GM19025 (cell line): Measurements from ENCODE around the gene ZFPL1.

Experiments used
- ATAC-seq: cut with Tn5 transposase; IDR thresholded peaks from one replicate; pipeline ENCODE4 v1.9.1; 2021; ENCODE audit warnings: mild to moderate bottlenecking, low read depth, moderate library complexity; ENCODE audit not compliant: unreplicated experiment

The ZFPL1 gene

DNA sequence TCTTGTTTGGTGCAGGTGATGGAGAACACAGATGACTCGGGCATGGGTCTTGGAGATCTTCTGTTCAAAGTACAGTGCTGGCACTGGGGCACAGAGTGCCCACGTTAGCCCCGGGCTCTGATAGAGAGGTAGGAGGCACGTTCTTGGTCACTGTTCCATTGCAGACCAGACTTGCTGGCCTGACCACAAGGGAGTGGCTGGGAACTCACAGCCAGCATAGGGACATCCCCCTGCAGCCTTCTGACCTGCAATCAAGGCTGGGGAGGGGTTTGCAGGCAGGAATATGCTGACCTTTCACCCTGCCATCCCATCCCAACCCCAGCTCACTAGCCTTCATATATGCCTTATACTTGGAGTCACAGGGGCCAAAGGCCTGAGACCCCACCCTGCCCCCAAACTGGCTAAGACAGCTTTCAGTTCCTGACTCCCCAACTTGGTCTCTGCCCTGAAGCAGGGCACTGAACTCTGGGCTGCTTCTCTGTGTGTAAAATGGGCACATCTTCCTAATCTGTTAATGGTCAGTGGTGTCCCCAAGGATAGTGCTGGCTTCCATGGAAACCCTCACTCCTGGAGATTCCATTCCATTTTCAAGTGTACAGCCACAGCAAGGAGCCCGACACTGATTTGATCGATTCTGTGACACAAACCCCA is 42.7 kb downstream of the ZFPL1 start:
- ATAC-seq = no peak

DNA sequence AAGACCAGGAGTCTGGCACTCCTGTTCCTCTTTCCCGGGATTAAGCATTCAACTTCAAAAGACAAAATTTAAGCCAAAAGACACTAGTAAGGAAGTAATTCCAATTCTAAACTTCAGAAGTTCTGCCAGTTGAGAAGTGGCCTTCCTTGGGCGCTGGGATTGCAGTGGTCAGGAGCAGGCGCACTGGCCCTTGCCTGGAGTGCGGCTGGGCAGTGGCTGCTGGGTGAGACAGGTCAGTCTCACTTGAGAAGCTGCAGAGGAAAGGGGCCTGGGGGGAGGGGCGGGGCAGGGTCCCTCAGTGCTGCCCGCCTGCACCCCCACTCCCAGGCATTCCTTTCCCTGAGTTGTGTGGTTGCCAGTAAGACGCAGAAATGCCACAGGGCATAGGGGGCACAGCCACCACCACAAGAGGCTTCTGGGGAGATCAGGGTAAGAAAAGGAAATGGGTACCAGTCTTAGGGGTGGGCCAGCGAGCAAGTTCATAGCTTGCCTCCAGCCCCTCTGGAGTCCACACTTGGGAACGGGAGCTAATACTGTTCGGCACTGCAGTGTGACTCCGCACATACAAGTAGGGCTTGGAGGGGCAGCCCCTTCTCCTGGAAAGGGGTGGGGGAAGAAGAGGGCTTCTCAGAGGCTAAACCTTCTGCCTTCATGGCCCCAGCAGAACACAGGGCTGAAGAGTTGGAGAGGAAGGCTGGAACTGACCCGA is 43.6 kb downstream of the ZFPL1 start:
- ATAC-seq = no peak

DNA sequence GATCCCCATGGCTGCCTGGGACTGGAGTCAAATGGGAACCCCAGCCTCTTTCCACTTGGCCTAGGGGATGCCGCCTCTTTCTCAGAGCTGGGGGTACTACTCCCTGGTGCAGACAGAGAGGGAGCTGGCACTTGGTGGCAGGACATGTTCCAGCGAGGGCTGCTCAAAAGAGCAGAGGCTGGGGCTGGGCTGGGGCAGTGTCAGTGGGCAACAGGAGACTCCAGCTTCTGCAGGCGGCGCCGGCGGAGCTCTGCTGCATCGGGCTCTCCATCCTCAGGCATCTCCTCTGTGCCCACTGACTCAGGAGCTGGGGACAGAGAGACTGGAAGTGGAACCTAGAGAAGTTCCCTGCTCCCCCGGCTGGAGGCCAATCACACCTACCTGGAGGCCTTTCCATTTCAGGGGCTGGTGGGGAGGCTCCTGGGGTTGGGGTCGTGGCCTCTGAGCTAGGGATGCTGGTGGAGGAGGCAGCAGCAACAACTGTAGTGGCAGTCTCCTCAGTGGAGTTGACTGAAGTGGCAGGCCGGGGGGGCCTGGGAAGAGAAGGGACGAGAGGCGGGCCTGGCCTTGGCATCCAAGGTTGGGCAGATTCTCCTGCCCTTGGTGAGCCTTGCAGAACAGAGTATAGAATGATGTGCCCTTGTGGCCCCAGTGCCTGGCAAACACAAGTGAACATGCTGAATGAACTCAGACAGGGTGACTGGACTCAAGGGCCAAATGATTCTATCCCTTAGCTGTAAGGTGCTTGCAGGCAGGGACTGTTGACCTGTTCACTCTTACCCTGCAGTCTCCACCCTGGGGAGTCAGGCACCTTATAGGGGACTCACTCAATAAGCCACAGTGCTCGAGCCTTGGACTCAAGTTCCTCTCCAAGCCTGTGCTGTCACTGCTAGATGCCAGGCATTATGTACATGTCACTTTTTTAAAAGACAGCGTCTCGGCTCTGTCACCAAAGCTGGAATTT is 44.4 kb downstream of the ZFPL1 start:
- no peak for ATAC-seq

DNA sequence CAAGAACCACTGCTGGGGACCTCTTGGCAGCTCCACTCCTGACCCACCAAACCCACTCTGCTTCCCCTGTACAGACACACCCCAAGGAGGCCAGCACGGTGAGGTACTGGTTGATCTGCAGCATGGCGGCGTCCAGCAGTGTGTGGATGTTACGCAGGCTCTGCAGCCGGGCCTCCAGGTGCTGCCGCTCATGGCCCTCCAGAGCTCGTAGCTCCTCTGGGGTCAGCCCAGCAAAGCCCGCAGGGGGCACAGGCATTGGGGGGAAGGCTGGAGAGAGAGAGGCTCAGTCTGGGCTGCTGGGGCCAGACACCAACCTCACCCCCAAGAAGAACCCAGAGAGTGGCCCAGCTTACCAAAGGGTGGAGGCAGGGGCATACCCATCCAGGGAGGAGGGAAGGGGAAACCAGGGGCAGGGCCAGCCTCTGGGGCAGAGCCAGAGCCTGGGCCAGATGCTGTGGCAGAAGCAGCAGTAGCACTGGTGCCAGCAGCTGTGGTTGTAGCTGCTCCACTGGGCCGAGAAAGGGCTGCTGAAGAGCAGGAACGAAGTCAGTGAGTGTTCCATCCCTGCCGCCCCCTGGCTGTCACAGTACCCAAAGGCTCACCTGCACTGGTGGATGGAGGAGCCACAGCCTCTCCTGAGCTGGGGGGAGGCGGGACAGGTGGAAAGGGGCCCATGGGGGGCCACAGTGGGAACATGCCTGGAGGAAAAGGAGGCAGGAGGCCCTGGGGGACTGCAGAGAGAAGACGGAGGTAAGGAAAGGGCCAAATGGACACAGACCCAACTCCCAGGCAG is 45.8 kb downstream of the ZFPL1 start:
- ATAC-seq = no peak

DNA sequence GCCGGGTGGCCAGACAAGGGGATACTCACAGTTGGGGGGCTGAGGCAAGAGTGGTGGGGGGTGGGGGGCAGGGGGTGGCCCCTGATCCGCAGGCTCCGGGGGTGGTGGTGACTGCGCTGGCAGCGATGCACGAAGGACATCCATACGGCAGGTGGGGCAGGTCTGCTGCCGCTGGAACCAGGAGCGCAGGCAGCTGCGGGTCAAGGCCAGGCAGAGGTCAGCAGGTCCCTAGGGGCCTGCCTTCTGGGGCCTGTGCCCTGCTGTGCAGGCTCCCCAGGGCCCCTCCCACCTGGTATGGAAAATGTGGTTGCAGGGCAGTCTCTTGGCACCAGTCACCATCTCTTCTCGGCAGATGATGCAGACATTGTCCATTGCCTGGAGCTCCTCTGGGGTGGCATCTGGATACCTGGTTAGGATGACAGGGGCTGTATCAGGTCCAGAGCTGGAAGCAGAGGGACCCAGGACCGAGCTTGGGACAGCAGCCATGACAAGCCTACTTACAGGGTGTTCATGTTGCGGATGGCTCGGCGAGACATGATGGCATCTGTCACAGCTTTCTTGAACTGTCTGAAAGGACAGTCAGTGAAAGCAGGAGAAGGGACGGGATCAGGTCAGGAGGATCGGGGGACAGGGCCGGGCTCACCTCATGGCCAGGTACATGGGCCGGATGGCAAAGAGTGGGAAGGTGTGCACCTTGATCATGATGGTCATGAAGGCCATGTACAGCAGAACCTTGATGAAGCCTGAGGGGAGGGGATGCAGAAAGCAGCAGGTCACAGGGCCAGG is 46.8 kb downstream of the ZFPL1 start:
- ATAC-seq = no peak

DNA sequence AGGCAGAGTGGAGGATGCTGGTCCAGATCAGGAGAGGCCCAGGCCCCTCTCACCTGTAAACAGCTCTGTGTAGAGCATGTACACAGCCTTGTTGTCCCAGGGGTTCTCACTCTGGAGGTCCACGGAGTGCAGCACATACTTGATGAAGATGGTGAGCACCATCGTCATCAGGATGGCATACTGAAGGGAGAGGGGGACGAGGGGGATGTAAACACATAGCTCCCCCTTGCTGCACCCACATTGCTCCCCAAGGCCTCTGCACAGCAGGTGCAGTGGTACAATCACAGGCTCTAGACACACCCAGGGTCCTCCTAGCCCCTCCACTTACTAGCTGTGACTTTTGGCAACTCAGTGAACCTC is 47.4 kb downstream of the ZFPL1 start:
- no peak for ATAC-seq

DNA sequence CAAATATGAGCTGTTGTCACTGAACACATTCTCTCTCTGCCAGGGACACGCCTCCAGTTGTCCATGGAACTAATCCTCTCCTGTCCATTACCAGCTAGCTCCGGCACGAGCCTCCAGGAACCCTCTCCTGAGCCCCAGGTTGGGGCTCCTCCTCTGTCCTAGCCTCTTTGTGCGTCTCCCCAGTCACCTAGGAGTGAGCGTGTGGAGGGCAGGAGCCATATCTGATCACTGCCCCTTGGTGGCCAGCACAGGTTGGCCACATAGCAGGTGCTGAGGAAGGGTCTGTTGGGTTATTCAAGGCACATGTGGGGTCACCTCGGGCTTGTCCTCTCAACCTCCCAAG is 47.8 kb downstream of the ZFPL1 start:
- ATAC-seq = no peak

DNA sequence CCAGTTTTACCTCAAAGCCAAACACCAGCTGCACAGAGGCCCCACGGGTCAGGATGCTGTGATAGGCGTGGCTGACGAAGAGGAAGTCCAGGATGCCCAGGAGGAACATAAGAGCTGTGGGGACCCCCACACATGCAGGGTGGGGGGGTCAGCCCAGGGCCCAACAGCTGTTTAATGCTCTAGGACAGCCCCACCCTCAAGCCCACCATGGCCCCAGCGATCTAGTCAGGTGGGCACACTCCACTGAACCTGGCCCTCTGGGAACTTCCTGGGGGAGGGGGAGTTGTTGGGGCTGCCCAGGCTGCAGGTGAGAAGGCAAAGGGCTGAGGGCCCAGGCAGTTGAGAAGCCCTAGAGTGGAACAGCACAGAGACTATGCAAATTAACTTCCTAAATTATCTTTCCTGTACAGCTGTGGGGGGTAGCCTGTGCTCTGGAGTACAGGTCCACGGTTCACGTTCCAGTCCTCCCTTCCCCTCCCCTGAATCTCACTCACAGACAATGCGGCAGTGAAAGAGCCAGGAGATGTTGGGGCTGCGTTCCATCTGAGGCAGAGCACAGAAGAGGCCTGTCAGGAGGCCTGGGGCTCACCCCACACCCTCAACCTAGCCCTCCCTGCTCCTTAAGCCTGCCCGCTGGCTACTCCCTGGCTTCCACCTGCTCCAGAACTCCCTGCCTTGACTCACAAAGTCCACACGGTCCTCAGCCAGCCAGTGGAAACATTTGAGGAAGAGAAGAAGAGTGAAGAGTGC is 48.4 kb downstream of the ZFPL1 start:
- peak; percentile 29 for ATAC-seq

DNA sequence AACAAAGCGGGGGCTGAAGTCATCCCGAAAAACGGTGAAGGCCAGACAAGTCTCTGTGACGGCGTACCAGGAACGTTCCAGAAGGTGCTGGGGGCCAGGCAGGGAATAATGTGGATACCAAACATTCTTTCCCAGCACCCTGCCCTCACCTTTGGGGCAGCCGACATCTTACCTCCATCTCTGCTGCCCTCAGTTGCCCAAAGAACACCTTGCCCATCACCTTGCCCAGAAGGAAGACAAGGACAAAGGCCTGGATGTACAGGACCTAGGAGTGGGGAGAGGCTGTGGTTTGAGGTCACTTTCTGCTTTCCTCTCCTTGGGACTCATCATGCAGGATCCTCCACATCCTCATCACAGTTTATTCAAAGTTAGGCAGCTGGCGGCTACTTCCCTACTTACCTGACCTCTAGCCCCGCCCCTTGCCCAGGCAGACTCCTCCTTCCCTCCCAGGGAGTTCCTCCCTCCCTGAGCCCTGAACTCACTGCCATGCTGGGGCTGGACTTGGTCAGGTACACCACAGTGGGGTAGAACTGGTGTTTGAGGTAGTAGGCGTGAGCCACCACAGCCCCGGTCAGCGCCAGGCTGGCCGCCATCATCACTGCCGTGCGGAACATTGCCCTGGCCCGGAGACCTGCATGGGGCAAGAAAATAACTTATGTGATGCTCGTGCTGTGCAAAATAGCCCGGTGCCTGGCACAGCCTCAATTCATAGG is 49.1 kb downstream of the ZFPL1 start:
- ATAC-seq = no peak

DNA sequence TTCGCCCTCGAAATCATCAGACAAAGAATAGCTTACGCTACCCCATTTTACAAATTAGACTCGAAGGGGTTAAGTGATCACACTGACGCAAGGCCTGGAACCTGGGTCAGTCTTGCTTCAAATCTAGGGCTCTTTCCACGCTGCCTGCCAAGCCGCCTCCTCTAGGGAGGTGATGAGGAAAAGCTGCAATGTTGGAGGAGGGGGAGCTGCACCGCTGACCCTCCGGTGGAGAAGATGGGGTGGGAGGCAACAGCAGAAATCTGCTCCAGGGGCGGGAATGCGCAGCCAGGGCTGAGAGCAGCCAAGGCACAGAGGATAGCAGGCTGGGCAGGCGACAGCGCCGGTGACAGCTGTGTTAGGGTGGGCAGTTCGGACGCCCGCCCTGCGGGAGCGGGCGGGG is 49.7 kb downstream of the ZFPL1 start:
- ATAC-seq = no peak

DNA sequence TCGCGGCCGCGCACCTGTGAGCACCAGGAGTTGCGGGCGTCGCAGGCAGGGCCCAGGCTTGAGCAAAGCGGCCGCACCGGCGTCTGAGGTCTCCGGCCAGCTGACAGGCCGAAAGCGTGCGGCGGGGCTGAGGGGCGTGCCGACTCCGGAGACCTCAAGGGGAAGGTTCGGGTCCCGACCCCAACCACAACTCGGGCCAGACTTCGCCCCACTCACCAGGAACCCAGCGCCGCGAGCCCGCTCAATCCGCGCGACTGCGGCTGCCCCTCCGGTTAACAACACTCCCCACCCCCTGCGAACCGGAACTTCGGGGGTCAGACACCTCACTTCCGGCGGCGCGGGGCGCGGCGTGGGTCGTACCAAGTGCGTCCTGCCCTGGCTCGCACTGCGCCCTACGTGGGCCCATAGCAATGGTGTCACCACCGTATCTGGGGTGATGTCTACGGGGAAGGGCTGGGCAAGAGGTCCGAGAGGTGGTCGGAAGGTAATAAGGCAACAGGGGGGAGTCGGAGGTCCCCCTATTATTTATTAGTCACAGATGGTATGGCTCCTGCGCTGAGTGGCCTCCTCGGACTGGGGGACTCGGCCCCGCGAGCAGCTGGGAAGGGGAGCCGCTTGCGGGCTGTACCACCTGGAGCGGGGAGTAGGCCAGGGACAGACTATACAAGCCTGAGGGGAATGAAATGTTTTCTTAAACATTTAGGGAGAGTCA is 50.4 kb downstream of the ZFPL1 start, which contains the start of gene SYVN1:
Gene SYVN1, minus strand, starts transcription at position 280 of the 712 bp plus-strand sequence. CDS start 918 bp downstream, outside the sequence.
- peak; percentile 59 for ATAC-seq

DNA sequence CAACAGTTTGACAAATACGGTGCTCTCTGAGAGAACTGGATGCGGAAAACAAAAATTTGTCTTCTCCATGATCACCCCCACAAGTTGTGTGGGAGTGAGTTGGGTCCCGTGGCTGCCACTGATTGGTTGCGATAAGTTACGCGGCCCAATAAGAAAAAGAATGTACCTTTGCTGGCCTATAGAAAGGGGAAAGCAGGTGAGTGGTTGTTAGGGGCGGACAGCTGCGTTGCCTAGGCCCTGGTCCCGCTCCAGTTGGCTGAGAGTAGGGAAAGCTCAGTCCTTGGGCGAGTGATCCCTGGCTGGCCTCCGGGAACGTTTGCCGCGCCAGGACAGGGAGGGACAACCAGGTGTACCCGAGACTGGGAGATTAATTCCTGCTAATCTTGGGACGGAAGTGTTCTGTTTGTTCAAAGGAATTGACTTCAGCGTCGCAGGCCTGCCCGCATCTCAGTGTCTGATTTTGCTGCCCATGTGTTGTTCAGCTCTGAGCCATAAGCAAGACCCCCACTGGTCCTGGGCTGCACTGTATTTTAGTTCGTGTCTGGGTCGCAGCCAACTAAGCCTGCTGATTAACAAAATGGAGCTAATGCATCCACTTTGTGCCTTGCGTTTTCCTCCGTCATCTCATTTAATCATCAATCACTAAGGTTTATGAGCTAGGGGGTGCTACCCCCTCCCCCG is 51.1 kb downstream of the ZFPL1 start:
- ATAC-seq = peak; percentile 59

DNA sequence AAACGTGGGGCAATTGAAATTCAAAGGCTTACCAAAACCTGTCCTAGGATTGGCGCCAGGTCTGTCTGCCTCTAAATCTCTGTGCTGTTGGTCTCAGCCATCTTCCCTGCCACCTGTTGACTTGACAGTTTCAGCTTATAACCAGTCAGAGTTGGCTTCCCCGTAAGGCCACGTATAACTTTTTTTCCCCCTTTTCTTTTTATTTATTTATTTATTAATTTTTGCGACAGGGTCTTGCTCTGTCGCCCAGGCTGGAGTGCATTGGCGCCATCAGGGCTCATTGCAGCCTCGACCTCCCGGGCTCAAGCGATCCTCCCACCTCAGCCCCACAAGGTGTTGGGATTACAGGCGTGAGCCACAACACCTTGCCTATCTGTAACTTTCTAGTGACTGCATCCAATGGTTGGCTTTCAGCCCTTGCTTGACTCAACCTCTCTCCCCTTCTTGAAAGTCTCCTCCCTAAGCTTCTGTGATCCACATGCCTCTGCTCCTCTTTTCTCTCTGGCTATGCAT is 51.7 kb downstream of the ZFPL1 start:
- ATAC-seq = no peak

DNA sequence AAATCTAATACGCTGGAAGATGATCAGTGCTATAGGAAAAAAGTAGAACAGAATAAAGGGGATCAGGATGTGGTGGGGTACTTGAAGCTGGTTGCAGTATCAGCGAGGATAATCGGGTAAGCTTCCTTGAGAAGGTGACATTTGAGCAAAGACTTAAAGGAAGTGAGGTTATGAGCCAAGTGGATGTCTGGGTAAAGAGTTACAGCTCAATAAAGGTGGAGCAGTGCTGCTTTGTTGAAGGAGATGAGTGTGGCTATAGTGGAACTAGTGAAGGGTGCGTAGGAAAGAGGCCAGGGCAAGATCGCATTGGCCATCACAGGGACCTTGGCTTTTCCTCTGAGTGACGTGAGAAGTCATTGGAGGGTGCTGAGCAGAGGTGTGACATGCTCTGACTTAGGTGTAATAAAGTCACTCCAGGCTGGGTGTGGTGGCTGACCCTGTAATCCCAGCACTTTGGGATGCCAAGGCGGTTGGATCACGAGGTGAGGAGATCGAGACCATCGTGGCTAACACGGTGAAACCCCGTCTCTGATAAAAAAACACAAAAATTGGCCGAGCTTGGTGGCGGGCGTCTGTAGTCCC is 52.6 kb downstream of the ZFPL1 start:
- no peak for ATAC-seq
